NCI-H2107 treated with DMSO at 0.1 percent for 48 hours (cell line): ENCODE results near the gene PDCD1LG2.

Source experiments
- DNase-seq: peaks from one replicate; lab custom pipeline; 2025; ENCODE audit not compliant: unreplicated experiment; lab: John Stamatoyannopoulos, UW

The PDCD1LG2 gene

GRCh38 chr9:5529683-5530221 lies 19.4 kb downstream of the PDCD1LG2 start:
- DNase-seq, result no peak

GRCh38 chr9:5531101-5531882 lies 21.0 kb downstream of the PDCD1LG2 start:
- DNase-seq, result no peak

- no peak for DNase-seq
Observed at GRCh38 chr9:5532306-5532705, 22.0 kb downstream of the PDCD1LG2 start.

DNA sequence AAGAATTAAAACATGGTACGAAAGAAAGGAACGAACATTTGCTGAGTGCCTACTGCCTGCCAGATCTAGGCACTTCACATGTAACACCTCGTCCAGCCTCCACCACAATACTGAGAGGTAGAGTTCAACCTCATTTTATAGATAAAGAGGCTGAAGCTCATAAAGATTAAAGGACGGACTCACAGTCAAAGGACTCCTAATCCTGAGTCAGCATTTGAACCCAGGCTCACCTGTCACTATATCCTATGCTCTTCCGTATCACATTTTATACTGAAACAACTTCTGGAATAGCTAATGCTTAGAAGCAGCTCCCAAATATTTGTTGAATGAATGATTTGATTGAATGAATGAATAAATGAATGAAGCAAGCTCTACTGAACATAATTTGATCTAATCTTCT lies 22.5 kb downstream of the PDCD1LG2 start:
- DNase-seq, result no peak

DNA sequence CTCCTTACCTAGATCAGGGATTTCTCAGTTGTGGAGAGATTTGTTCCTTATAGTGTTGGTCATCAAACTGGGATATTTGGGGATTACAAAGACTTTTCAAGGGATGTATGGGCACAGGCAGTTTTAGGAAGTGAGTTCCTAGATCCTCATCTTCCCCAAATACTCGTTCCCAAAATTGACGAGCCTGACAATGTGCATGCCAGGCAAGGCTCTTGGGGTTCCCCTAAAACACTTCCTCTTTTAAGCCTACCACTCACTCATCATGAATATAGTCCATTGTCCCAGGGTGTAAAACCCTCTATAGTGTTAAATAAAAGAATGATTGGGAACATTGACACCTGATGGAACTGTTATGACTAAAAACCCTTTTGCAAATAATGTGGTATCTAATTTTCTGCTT lies 26.4 kb downstream of the PDCD1LG2 start:
- no peak for DNase-seq

DNA sequence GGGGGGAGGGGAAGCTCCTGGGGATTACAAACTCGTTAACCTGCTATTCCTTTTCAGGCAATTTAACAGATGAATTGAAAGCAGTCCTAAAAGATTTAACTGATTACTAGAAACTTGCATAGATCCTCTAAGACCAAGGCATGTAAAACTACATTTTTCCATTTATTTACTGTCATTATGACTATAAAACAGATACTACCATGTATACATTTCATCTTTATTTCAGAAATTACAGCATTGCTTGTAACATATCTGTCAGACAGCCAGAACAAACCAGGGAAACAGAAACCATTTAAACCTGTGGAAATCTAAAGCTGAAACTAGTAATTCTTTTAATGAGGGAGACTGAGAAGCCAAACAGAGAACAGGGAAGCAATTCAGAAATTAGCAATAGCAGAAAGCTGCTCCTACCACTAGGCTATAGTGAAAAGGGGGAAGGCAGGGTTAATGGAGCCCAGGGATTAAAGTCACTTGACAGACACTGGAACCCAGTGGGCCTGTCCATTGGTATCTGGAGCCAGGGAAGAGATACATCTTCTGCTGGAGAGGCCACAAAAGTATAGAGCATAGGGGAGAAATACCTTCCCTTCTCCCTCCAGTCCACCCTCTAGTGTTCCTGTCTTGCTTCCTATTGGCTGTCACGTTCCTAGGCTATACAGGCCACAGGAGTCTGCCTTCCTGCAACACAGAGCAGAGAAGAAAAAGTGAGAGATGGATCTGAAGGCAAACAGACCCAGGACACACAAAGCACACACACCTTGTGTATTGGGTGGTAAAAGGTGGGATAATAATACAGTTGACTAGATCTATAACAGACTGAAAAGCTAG lies 33.8 kb downstream of the PDCD1LG2 start:
- no peak for DNase-seq

GRCh38 chr9:5549658-5550650 lies 39.6 kb downstream of the PDCD1LG2 start:
- DNase-seq, result no peak

DNA sequence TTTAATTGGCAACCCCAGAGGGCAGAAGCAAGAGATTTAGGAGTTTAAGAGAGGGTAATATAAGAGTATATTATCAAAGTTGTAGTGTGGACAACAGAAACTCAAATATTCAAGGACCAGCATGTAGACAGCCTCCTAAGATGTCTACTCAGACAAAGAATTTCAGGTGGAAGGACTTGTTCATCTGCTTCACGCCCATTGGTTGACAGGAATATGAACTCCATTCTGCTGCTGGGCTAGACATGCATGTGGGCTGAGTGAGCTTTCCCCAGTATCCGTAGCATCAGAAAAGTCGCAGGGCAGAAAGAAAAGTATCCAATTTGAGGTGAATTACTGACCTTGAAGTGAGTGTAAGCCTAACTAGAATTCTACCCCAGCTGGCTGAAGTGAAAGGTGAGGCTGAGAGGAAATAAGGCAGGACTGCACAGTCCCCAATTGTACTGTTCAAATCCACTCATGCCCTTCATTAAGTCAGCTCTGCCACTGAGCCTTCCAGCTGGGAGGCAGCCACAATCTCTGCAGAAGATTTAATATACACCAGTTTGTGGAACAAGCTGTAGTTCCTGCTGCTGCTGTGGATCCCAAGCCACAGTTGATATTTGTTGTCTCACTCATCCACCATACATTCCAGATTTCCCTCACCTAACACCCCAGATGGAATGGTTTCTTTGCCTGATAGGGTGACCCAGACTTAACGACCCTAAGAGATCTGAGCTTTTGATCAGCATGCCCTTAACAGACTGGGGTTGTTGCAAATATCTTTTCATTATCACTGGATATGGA lies 41.2 kb downstream of the PDCD1LG2 start:
- no peak for DNase-seq

- no peak for DNase-seq
Observed at GRCh38 chr9:5552301-5552700, 42.0 kb downstream of the PDCD1LG2 start.

GRCh38 chr9:5553211-5553610 lies 42.9 kb downstream of the PDCD1LG2 start:
- DNase-seq, result no peak

DNA sequence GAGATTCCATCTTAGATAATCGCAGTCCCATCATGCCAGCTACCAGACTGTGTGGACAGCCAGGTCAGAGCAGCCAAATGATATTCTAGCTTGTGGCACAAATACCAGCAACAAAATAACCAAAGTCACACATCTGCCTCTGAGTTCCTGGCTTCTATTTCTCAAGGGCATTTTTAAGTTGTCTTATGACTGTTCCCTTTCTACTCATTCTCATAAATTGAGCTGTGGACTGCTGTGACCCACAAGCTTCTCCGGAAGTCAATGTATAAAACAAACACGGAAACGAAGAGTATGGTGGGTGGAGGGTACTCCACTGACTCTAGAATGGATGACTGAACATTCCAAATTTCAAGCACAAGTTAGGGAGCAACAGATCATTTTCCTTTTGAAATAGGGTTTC lies 43.9 kb downstream of the PDCD1LG2 start:
- DNase-seq, result no peak

GRCh38 chr9:5556101-5556705 lies 45.9 kb downstream of the PDCD1LG2 start:
- DNase-seq, result no peak

DNA sequence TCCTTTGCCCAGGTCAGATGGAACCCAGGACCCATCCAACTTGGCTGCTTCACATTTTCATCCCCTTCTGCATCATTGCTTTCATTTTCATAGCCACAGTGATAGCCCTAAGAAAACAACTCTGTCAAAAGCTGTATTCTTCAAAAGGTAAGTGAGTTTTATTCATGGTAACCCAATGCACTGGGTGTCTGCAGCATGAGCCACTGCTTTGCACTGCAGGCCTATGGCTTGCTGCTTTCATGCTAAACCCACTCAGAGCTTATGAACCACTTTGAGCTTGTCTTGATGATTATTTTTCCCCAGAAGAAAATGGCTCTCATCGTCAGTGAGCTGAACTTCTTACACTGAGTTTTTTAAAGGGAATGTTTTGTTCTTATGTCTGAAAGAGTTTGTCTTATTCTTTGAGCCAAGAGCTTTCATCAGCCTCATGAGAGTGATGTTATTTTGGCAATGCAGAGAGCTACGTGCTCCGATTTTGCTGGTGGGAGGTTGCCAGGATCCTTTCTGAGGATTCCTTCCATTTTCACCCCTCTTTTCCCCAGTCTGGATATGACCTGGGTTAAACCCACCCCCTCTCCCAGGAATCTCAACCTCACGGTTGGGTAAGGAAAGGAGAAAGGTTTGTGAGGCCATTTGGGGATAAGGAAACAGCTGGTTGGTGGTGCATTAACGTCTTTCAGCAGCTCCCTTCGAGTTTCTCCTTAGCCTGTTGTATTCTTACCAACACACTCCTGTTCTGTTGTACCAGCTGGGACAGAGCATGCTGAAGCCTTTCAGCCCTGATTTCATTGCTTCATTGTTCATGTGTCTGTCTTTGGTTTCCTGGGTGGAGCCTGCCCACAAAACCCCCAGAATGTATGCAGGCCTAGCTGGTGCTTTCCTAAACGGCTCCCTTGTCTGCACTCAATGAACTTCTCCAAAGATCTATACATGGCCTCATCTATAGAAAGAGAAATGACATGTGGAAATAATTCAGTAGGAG lies 47.6 kb downstream of the PDCD1LG2 start:
- no peak for DNase-seq

DNA sequence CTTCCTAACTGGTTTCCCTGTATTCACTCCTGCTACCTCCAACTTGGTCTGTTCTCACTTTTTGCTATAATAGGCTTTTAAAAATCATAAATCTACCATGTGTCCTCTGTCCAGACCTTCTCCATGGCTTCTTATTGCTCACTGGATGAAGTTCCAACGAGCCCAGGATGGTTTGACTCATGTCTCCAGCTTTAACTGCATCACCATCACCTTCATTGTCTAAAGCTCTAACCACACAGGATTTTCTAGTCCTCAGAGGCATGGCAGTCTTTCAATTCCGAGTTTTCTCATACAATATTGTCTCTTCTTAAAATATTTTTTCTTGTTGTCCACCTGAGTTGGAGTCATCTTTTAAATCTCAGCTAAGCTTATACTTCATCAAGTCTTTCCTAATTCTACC lies 49.3 kb downstream of the PDCD1LG2 start:
- DNase-seq, result no peak

DNA sequence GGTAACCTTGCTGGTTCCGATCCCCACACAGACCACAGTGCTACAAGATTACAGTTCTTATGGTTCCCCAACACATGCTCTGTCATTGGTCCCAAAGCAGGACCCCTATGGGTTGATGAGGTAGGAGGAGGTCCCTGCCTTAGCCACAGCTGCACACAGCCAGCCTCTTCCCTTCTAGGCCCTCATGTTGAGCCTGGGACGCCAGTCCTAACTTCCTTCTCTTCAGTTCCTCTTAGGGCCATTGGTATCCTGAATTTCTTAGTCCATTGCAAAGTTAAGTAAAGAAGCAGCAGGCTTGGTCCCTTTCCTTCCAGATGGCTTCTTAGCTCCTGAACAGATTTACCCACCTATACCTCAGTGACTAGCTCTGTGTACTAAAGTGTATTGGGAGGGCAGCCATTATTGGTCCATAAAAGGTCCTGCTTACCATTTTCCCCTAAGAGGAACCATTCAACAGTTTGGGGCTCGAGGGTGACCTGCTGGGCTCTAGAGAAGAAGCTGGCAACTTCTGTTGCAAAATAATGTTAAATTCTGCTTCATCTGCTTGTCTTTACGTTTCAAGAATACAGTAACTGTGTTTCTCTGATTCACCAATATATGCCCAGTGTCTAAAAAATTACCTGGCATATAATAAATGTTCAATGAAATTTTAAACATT lies 50.2 kb downstream of the PDCD1LG2 start:
- no peak for DNase-seq

- no peak for DNase-seq
Observed at GRCh38 chr9:5561828-5562488, 51.6 kb downstream of the PDCD1LG2 start.

DNA sequence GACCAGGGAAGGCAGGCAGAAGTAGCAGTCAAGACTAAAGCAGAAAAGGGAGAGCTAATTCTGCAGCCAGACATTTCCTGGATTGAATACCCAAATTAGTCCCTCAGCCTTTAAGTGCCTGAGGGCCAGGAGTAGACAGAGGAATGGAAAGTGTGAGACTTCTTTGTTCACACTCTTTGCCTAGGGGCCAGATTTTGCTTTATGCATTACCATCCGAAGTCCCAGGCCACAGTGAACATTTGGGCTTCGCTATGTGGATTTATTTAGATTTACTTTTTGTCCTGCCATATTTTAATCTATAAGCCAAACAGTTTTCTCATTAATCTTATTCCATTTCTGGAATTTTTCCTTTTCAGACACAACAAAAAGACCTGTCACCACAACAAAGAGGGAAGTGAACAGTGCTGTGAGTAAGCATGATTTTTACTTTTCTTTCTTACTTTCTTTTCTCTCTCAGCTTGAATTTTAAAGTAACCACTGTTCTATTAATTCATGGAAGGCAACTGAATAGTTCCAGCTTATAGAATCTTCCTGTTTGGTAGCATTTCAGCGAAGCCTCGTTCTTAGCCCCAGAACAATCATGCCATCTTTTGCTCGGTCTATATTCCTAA lies 52.6 kb downstream of the PDCD1LG2 start:
- DNase-seq, result no peak
